ENCODE data around the gene LRRC4C. TPM values are rescaled to one million over a fixed set of nuclear protein-coding genes. Genes with fewer than 3 reads are reported as not detected.

LRRC4C gene
- total RNA-seq, 1 donor from 2014 or later, result 1.2 TPM

- no peak for TF ChIP-seq CTCF (IDR thresholded peaks at IDR 0.05; ENCODE audit: unreplicated experiment)
- H3K4me1 Mint-ChIP-seq (ENCODE audit: unreplicated experiment), result no peaks in the 10 kb centered on the region
- H3K9me3 Mint-ChIP-seq (ENCODE audit: unreplicated experiment), result no peaks in the 10 kb centered on the region
- H3K4me3 Mint-ChIP-seq (ENCODE audit: unreplicated experiment), result no peak overlapping the region
- no peak overlapping the region for H3K27ac Mint-ChIP-seq (ENCODE audit: unreplicated experiment)
- H3K27me3 Mint-ChIP-seq (ENCODE audit: unreplicated experiment), result no peaks in the 10 kb centered on the region
- H3K36me3 Mint-ChIP-seq (ENCODE audit: low read depth, unreplicated experiment), result no peaks in the 10 kb centered on the region
- no peak for DNase-seq (ENCODE audit: low spot score)
Measured at GRCh38 chr11:40227730-40228129, 1231.7 kb downstream of the LRRC4C start.

GRCh38 chr11:40226654-40227053 lies 1232.8 kb downstream of the LRRC4C start:
- Mint-ChIP-seq H3K9me3 (ENCODE audit: unreplicated experiment) (no peaks in the 10 kb centered on the region), H3K4me3 (ENCODE audit: unreplicated experiment) (no peak overlapping the region), H3K27ac (ENCODE audit: unreplicated experiment) (no peak overlapping the region), H3K27me3 (ENCODE audit: unreplicated experiment) (no peaks in the 10 kb centered on the region), H3K4me1 (ENCODE audit: unreplicated experiment) (peaks cover 5% of the 10 kb centered on the region), H3K36me3 (ENCODE audit: low read depth, unreplicated experiment) (no peaks in the 10 kb centered on the region)
- DNase-seq (ENCODE audit: low spot score), result no peak
- no peak for TF ChIP-seq CTCF (IDR thresholded peaks at IDR 0.05; ENCODE audit: unreplicated experiment)

GRCh38 chr11:40223596-40224330 lies 1235.7 kb downstream of the LRRC4C start:
- Mint-ChIP-seq H3K4me1 (ENCODE audit: unreplicated experiment) (peaks cover 10% of the 10 kb centered on the region), H3K4me3 (ENCODE audit: unreplicated experiment) (no peak overlapping the region)

GRCh38 chr11:40219401-40219800 lies 1240.1 kb downstream of the LRRC4C start:
- no peak for DNase-seq (ENCODE audit: low spot score)
- H3K4me3 Mint-ChIP-seq (ENCODE audit: unreplicated experiment), result no peak overlapping the region
- no peak for TF ChIP-seq CTCF (IDR thresholded peaks at IDR 0.05; ENCODE audit: unreplicated experiment)

More at GRCh38 chr11:40223596-40224330, 1235.7 kb downstream of the LRRC4C start:
- H3K9me3 Mint-ChIP-seq (ENCODE audit: unreplicated experiment), result no peaks in the 10 kb centered on the region
- DNase-seq (ENCODE audit: low spot score), result no peak
- no peaks in the 10 kb centered on the region for H3K36me3 Mint-ChIP-seq (ENCODE audit: low read depth, unreplicated experiment)
- no peak overlapping the region for H3K27ac Mint-ChIP-seq (ENCODE audit: unreplicated experiment)
- TF ChIP-seq CTCF (IDR thresholded peaks at IDR 0.05; ENCODE audit: unreplicated experiment), result no peak
- H3K27me3 Mint-ChIP-seq (ENCODE audit: unreplicated experiment), result no peaks in the 10 kb centered on the region

DNA sequence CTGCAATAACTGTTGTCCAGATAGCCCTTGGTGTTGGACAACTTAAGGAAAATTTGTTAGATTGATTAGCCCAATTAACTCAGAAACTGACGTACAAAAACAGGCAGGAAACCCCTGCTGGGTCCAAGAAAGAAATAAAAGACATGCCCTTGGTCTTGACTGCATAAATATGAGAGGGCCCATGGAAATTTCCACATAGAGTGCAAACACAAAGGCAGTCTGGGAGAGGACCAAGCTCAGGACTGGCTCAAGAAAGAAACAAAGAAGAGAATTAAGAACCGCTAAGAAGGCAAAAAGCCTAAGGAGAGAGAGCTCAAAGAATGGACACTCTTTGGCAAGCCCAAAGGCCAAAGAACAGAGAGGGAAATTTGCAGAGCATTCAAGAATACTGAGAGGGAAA lies 1243.9 kb downstream of the LRRC4C start:
- Mint-ChIP-seq H3K4me3 (ENCODE audit: unreplicated experiment) (no peak overlapping the region), H3K36me3 (ENCODE audit: low read depth, unreplicated experiment) (no peaks in the 10 kb centered on the region), H3K4me1 (ENCODE audit: unreplicated experiment) (no peaks in the 10 kb centered on the region), H3K27ac (ENCODE audit: unreplicated experiment) (no peak overlapping the region), H3K9me3 (ENCODE audit: unreplicated experiment) (no peaks in the 10 kb centered on the region), H3K27me3 (ENCODE audit: unreplicated experiment) (no peaks in the 10 kb centered on the region)
- no peak for DNase-seq (ENCODE audit: low spot score)
- TF ChIP-seq CTCF (IDR thresholded peaks at IDR 0.05; ENCODE audit: unreplicated experiment), result no peak

More at GRCh38 chr11:40219401-40219800, 1240.1 kb downstream of the LRRC4C start:
- H3K27ac Mint-ChIP-seq (ENCODE audit: unreplicated experiment), result no peak overlapping the region
- H3K4me1 Mint-ChIP-seq (ENCODE audit: unreplicated experiment), result peaks cover 10% of the 10 kb centered on the region
- H3K27me3 Mint-ChIP-seq (ENCODE audit: unreplicated experiment), result no peaks in the 10 kb centered on the region
- no peaks in the 10 kb centered on the region for H3K9me3 Mint-ChIP-seq (ENCODE audit: unreplicated experiment)
- H3K36me3 Mint-ChIP-seq (ENCODE audit: low read depth, unreplicated experiment), result no peaks in the 10 kb centered on the region
